HepG2 (cell line): ENCODE data around the gene PSG6. TPM values are rescaled to one million over a fixed set of nuclear protein-coding genes. Genes with fewer than 3 reads are reported as not detected.

Experiments
- ATAC-seq: fragments of 200-7000 bp; cut with Tn5 transposase; 3 replicates; pipeline ENCODE4 v1.9.1; 2020; ENCODE audit warnings: mild to moderate bottlenecking, moderate library complexity
- BruUV-seq: library from RNA; stranded (reverse); fragments of 400-500 nt; replicated peaks from 2 replicates; lab custom pipeline; 2021; lab: Mats Ljungman, UMichigan
- CTCF ChIA-PET: fragments of 300-600 bp; formaldehyde crosslinking; extraction: SDS; loops from one replicate; lab custom pipeline; 2021; ENCODE audit warnings: low total read pairs, inconsistent platforms, low intra/inter-chr PET ratio; lab: Yijun Ruan, JAX
- POLR2A ChIA-PET: fragments of 350-600 bp; sonication (Branson Sonifier 250); formaldehyde crosslinking; loops from one replicate; lab custom pipeline; 2020; ENCODE audit warnings: antibody characterized with exemption, inconsistent platforms; lab: Yijun Ruan, JAX
- DNase-seq: peaks from one replicate; pipeline ENCODE4 v3.0.0-alpha.2; 2015; ENCODE audit warnings: low spot score
- FAIRE-seq: peaks from 3 replicates; lab custom pipeline; 2011; peaks lifted over from hg19 to GRCh38; lab: Jason Lieb, UNC
- H2AFZ ChIP-seq: one replicate; pipeline ENCODE4 v1.6.1; 2011; ENCODE audit warnings: low read length, inconsistent platforms
- H3K27ac ChIP-seq: fragments of 300-600 bp; 3 replicates; pipeline ENCODE4 v1.8.0; 2011; ENCODE audit warnings: mixed run types, mild to moderate bottlenecking, mixed read lengths, low read length, inconsistent platforms; ENCODE audit not compliant: insufficient read depth; ENCODE audit errors: extremely low read length
- H3K27me3 ChIP-seq, 2 experiments: fragments of 200-600 bp in 1 of 2; 2 replicates in 1 of 2; 3 replicates in 1 of 2; pipeline versions ENCODE4 v1.6.0 to v1.8.0; 2011; ENCODE audit warnings: low read length in 2 of 2, mild to moderate bottlenecking in 2 of 2, moderate library complexity in 2 of 2, inconsistent platforms in 1 of 2; ENCODE audit not compliant: insufficient read depth in 2 of 2, control insufficient read depth in 1 of 2
- H3K36me3 ChIP-seq, 2 experiments: fragments of 200-600 bp in 1 of 2; replicated peaks in 1 of 2; 2 replicates in 1 of 2; 3 replicates in 1 of 2; pipeline versions ENCODE4 v1.5.1 to v1.8.0; 2011; ENCODE audit warnings: low read length in 2 of 2, inconsistent platforms in 1 of 2; ENCODE audit not compliant: insufficient read depth in 2 of 2, control insufficient read depth in 1 of 2
- H3K4me1 ChIP-seq: 2 replicates; pipeline ENCODE4 v1.5.1; 2012; ENCODE audit warnings: low read length, inconsistent platforms; ENCODE audit not compliant: insufficient read depth
- H3K4me2 ChIP-seq: 2 replicates; pipeline ENCODE4 v1.6.0; 2011; ENCODE audit warnings: low read depth, low read length, inconsistent platforms
- H3K4me3 ChIP-seq, 3 experiments: fragments of 200-600 bp in 1 of 3; sonication (generic), shearing (Covaris generic) in 1 of 3; replicated peaks in 1 of 3; 2 replicates each; pipeline ENCODE4 v1.5.1; 2011 to 2016; ENCODE audit warnings: low read length in 3 of 3, inconsistent platforms in 2 of 3, low read depth in 2 of 3, mild to moderate bottlenecking in 2 of 3, control low read depth in 1 of 3, mixed read lengths in 1 of 3; ENCODE audit not compliant: insufficient read depth in 1 of 3
- H3K79me2 ChIP-seq: one replicate; pipeline ENCODE4 v1.6.1; 2011; ENCODE audit warnings: low read length, inconsistent platforms; ENCODE audit not compliant: insufficient read depth
- H3K9ac ChIP-seq: 2 replicates; pipeline ENCODE4 v1.6.0; 2011; ENCODE audit warnings: mild to moderate bottlenecking, low read depth, low read length, inconsistent platforms; ENCODE audit not compliant: insufficient read depth
- H3K9me3 ChIP-seq: 2 replicates; pipeline ENCODE4 v1.5.1; 2012; ENCODE audit warnings: mild to moderate bottlenecking, low read length
- H4K20me1 ChIP-seq: 2 replicates; pipeline ENCODE4 v1.6.0; 2011; ENCODE audit warnings: inconsistent platforms, mild to moderate bottlenecking, low read length, moderate library complexity; ENCODE audit not compliant: insufficient read depth
- ELK4 ChIP-seq: sonication (generic); formaldehyde crosslinking; IDR thresholded peaks from 2 replicates; pipeline ENCODE4 v1.9.0; 2021; ENCODE audit warnings: missing genetic modification reagents, borderline replicate concordance
- ERF ChIP-seq: IDR thresholded peaks from 2 replicates; pipeline ENCODE4 v1.6.1; 2018; ENCODE audit warnings: missing biosample characterization, missing genetic modification reagents
- HNF4G ChIP-seq, 2 experiments: sonication (generic) in 1 of 2; formaldehyde crosslinking in 1 of 2; IDR thresholded peaks; 2 replicates each; pipeline versions ENCODE4 v1.4.0 to v1.6.1; 2011 to 2020; ENCODE audit warnings: borderline replicate concordance in 2 of 2, low read depth in 2 of 2, mild to moderate bottlenecking in 2 of 2, low read length in 1 of 2, missing genetic modification reagents in 1 of 2, moderate library complexity in 1 of 2
- MEIS2 ChIP-seq: sonication (generic); formaldehyde crosslinking; IDR thresholded peaks from 2 replicates; pipeline ENCODE4 v1.9.0; 2021; ENCODE audit warnings: mild to moderate bottlenecking, missing genetic modification reagents
- PTBP1 ChIP-seq: fragments of 200-400 bp; formaldehyde crosslinking; IDR thresholded peaks from 2 replicates; pipeline ENCODE4 v1.6.1; 2018; ENCODE audit warnings: low read length, low read depth; ENCODE audit not compliant: poor library complexity, severe bottlenecking
- SAP130 ChIP-seq: IDR thresholded peaks from 2 replicates; pipeline ENCODE4 v1.6.1; 2016; ENCODE audit warnings: low read depth
- SUZ12 ChIP-seq: fragments of 150-350 bp; IDR thresholded peaks from 2 replicates; pipeline ENCODE4 v1.6.1; 2014; ENCODE audit warnings: low read depth, low read length
- ZBTB42 ChIP-seq: sonication (generic); formaldehyde crosslinking; IDR thresholded peaks from 2 replicates; pipeline ENCODE4 v1.5.0; 2020; ENCODE audit warnings: mild to moderate bottlenecking, missing genetic modification reagents
- ZNF879 ChIP-seq: sonication (generic); formaldehyde crosslinking; IDR thresholded peaks from 2 replicates; pipeline ENCODE4 v1.8.1; 2023; ENCODE audit warnings: missing genetic modification reagents
- WGBS: methylation state at CpG from one replicate; pipeline ENCODE4 v1.1.6; 2017; ENCODE audit warnings: low lambda C conversion rate; 5-methylcytosine and 5-hydroxymethylcytosine counted together
- in situ Hi-C: cut with HindIII; loops from 2 replicates; pipeline ENCODE4 v1.10.0; 2017; ENCODE audit warnings: low pct_unique_long_range_greater_than_20kb; ENCODE audit not compliant: extremely low pct_ligation_motif_present
- intact Hi-C: fragments of 100-400 bp; cut with micrococcal nuclease; formaldehyde crosslinking; loops from one replicate; pipeline ENCODE4 v1.10.0; 2022; ENCODE audit not compliant: unreplicated experiment
- polyA plus RNA-seq, 8 experiments: library from polyadenylated mRNA; depleted of rRNA in 3 of 8; stranded (reverse) in 7 of 8; unstranded in 1 of 8; fragments of >200 nt; fragmentation: Illumina TruSeq in 4 of 8; extraction: Trizol in 4 of 8; gene quantifications; 2 replicates each; pipeline versions ENCODE4 v1.2.1 to v1.2.3, GENCODE V29; 2011 to 2016; ENCODE audit warnings: low read depth in 4 of 8, missing spikeins in 1 of 8, mixed read lengths in 1 of 8; ENCODE audit not compliant: insufficient read depth in 1 of 8
- total RNA-seq, 5 experiments: library from RNA; depleted of rRNA; stranded (reverse); fragments of >200 nt; fragmentation: Illumina TruSeq; extraction: Trizol; gene quantifications; 2 replicates each; pipeline ENCODE4 v1.2.3, GENCODE V29; 2016; ENCODE audit warnings: low read depth in 1 of 5

PSG6 gene
- total and polyA plus RNA-seq, 2 of the 13 experiments (the other 11 are each of a cell fraction or from before 2014, with no cell fraction given): not detected

- H4K20me1 ChIP-seq: 0 out of 2 replicates have a peak, but pooled peaks cover 3% of the 10 kb centered on the region
- BruUV-seq: no TSS peak
- no peak overlapping the region for H3K4me3 ChIP-seq
- no peak overlapping the region for H3K27ac ChIP-seq
- no peaks in the 10 kb centered on the region for H3K36me3 ChIP-seq
- H3K27me3 ChIP-seq: no peaks in the 10 kb centered on the region
- no peak for FAIRE-seq
- WGBS: 25% methylated on average over 3 of the region's 3 CpGs
- ATAC-seq: no peak
- in situ Hi-C loops: no loop called here
- H3K79me2 ChIP-seq: no peaks in the 10 kb centered on the region
- H3K9ac ChIP-seq: no peak overlapping the region
- no peak for DNase-seq
- intact Hi-C loops: no loop called here
- no peak overlapping the region for H3K4me2 ChIP-seq
- no peaks in the 10 kb centered on the region for H3K4me1 ChIP-seq
- H2AFZ ChIP-seq: no peak overlapping the region
- no peak for TF ChIP-seq PTBP1
- TF ChIP-seq ZNF879 (CRISPR knock-in tag): no peak
- TF ChIP-seq SUZ12: no peak
- TF ChIP-seq HNF4G (IDR thresholded peaks at IDR 0.05; ENCODE audit: borderline replicate concordance, low read depth, low read length): no peak
- TF ChIP-seq HNF4G (CRISPR knock-in tag; IDR thresholded peaks at IDR 0.05; ENCODE audit: borderline replicate concordance, low read depth): no peak
- TF ChIP-seq ERF: no peak
- no peak for TF ChIP-seq ELK4 (CRISPR knock-in tag)
- TF ChIP-seq MEIS2 (CRISPR knock-in tag): no peak
- TF ChIP-seq SAP130 (CRISPR knock-in tag): no peak
- TF ChIP-seq ZBTB42 (CRISPR knock-in tag): no peak
- ChIA-PET POLR2A (no interaction called here), CTCF (no interaction called here)
- no peaks in the 10 kb centered on the region for H3K9me3 ChIP-seq
These were observed 11.2 kb upstream of the PSG6 start for GRCh38 chr19:42928896-42929295.
